ENCODE data around the gene ZNG1A. TPM values are rescaled to one million over a fixed set of nuclear protein-coding genes. Genes with fewer than 3 reads are reported as not detected.
"Not testable (repeated sequence)": the region's sequence is repeated elsewhere in the genome, so short reads cannot be mapped to it uniquely, and the experiment has no call there.

The ZNG1A gene
- total RNA-seq, 1 experiment from 2014 or later = 34.6 TPM

DNA sequence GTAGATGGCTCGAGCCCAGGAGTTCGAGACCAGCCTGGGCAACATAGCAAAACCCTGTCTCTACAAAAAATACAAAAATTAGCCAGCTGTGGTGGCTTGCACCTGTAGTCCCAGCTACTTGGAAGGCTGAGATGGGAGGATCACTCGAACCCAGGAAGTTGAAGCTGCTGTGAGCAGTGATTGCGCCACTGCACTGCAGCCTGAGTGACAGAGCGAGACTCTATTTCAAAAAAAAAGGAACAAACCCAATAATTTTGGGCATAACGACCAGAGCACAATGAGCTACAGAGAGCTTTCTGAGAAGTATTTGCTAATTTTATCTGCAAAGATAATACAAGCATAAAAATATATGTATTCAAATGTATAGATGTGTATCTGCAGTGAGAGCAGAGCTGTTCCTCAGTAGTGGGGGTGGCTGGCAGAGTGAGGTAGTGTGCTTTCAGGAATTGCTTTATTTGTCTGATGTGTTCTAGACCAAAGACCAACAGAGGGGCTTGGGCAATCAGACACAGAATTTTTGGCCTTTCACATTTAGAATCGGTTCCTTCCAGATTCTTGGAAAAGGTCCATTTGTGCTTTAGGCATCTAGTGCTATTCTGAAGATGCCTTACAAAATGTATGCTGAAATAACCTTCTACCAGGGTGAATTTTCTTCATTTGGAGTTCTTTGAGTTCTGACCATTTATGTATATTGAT, 41.0 kb upstream of the ZNG1A start:
- DNase-seq = no peak
- H3K4me1 ChIP-seq = peaks cover 49% of the 10 kb centered on the region
- no peaks in the 10 kb centered on the region for H3K9me3 ChIP-seq
- ChIA-PET POLR2A (no interaction called here), CTCF (no interaction called here)
- H3K9me3 Mint-ChIP-seq (ENCODE audit: unreplicated experiment) = no peaks in the 10 kb centered on the region
- intact Hi-C loops (cut with micrococcal nuclease; ENCODE audit: unreplicated experiment) = loop anchor here (5.0 kb wide), 2 partner anchors 37 to 67 kb away; no protein-coding TSS in a partner anchor
- no peak overlapping the region for H3K4me3 Mint-ChIP-seq (ENCODE audit: unreplicated experiment)
- no peak overlapping the region for H3K27ac Mint-ChIP-seq (ENCODE audit: unreplicated experiment)
- H3K27me3 ChIP-seq (replicated peaks; ENCODE audit: control insufficient read depth, insufficient read depth, low read length) = no peaks in the 10 kb centered on the region
- no peak overlapping the region for H3K4me3 ChIP-seq (ENCODE audit: low read depth, low read length)
- no peaks in the 10 kb centered on the region for H3K36me3 ChIP-seq (ENCODE audit: control insufficient read depth, insufficient read depth, low read length)
- H3K27me3 Mint-ChIP-seq (ENCODE audit: insufficient read depth, unreplicated experiment) = no peaks in the 10 kb centered on the region
- no TSS peak for BruUV-seq (replicated peaks)
- peaks cover 27% of the 10 kb centered on the region for H3K4me1 Mint-ChIP-seq (ENCODE audit: low read depth, unreplicated experiment)
- TF ChIP-seq, protein P1, sequence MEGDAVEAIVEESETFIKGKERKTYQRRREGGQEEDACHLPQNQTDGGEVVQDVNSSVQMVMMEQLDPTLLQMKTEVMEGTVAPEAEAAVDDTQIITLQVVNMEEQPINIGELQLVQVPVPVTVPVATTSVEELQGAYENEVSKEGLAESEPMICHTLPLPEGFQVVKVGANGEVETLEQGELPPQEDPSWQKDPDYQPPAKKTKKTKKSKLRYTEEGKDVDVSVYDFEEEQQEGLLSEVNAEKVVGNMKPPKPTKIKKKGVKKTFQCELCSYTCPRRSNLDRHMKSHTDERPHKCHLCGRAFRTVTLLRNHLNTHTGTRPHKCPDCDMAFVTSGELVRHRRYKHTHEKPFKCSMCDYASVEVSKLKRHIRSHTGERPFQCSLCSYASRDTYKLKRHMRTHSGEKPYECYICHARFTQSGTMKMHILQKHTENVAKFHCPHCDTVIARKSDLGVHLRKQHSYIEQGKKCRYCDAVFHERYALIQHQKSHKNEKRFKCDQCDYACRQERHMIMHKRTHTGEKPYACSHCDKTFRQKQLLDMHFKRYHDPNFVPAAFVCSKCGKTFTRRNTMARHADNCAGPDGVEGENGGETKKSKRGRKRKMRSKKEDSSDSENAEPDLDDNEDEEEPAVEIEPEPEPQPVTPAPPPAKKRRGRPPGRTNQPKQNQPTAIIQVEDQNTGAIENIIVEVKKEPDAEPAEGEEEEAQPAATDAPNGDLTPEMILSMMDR (IDR thresholded peaks at IDR 0.05; ENCODE audit: insufficient read depth in 1 of 2, low read depth in 1 of 2, low read length in 1 of 2, severe bottlenecking in 1 of 2, unreplicated experiment in 1 of 2) = no peak
- no peaks in the 10 kb centered on the region for H3K36me3 Mint-ChIP-seq (ENCODE audit: insufficient read depth, unreplicated experiment)

DNA sequence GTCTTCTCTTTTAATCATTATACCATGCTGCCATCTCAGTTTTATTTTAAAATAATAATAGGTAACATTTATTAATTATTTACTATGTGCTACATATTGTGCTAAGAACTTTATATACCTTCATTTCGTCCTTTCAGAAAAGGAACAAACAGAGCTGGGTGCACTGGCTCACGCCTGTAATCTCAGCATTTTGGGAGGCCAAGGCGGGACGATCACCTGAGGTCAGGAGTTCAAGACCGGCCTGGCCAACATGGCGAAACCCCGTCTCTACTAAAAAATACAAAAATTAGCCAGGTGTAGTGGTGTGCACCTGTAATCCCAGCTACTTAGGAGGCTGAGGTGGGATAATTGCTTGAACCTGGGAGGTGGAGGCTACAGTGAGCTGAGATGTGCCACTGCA, 40.2 kb upstream of the ZNG1A start:
- intact Hi-C loops (cut with micrococcal nuclease; ENCODE audit: unreplicated experiment) = loop anchor here (5.0 kb wide), 1 partner anchor 68 kb away; no protein-coding TSS in a partner anchor
- H3K27me3 ChIP-seq (replicated peaks; ENCODE audit: control insufficient read depth, insufficient read depth, low read length); H3K27me3 Mint-ChIP-seq (ENCODE audit: insufficient read depth, unreplicated experiment); H3K36me3 Mint-ChIP-seq (ENCODE audit: insufficient read depth, unreplicated experiment); CTCF ChIA-PET; BruUV-seq (replicated peaks); H3K9me3 ChIP-seq; H3K4me3 ChIP-seq (ENCODE audit: low read depth, low read length); H3K36me3 ChIP-seq (ENCODE audit: control insufficient read depth, insufficient read depth, low read length); POLR2A ChIA-PET; H3K9me3 Mint-ChIP-seq (ENCODE audit: unreplicated experiment); H3K4me3 Mint-ChIP-seq (ENCODE audit: unreplicated experiment); H3K27ac Mint-ChIP-seq (ENCODE audit: unreplicated experiment); DNase-seq: not testable (repeated sequence)
- H3K4me1 ChIP-seq = peaks cover 41% of the 10 kb centered on the region
- peaks cover 23% of the 10 kb centered on the region for H3K4me1 Mint-ChIP-seq (ENCODE audit: low read depth, unreplicated experiment)

DNA sequence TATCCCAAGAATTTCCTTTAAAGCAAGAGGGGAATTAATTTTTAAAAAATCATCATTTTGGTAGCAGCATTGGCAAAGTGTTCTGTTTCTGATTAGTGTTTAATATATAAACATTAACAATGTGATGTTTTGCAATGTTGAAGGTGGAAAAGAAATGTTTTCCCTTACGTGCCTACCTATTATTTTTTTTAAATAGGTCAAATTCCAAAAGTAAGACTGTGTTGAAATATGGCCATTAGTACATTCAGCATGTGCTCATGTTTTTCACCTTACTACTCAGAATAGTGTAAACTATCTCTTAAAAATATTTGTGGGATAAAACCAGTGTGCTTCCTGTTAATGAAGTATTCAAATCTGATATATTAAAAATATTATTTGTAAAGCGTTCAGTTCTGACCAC, 39.1 kb upstream of the ZNG1A start:
- TF ChIP-seq, protein P1 (IDR thresholded peaks at IDR 0.05; ENCODE audit: insufficient read depth in 1 of 2, low read depth in 1 of 2, low read length in 1 of 2, severe bottlenecking in 1 of 2, unreplicated experiment in 1 of 2) = no peak
- Mint-ChIP-seq H3K9me3 (ENCODE audit: unreplicated experiment) (no peaks in the 10 kb centered on the region), H3K36me3 (ENCODE audit: insufficient read depth, unreplicated experiment) (no peaks in the 10 kb centered on the region), H3K27me3 (ENCODE audit: insufficient read depth, unreplicated experiment) (no peaks in the 10 kb centered on the region), H3K4me1 (ENCODE audit: low read depth, unreplicated experiment) (peaks cover 22% of the 10 kb centered on the region), H3K27ac (ENCODE audit: unreplicated experiment) (no peak overlapping the region), H3K4me3 (ENCODE audit: unreplicated experiment) (no peak overlapping the region)
- no peaks in the 10 kb centered on the region for H3K9me3 ChIP-seq
- intact Hi-C loops (cut with micrococcal nuclease; ENCODE audit: unreplicated experiment) = loop anchor here (5.0 kb wide), 1 partner anchor 69 kb away; no protein-coding TSS in a partner anchor
- no peaks in the 10 kb centered on the region for H3K27me3 ChIP-seq (replicated peaks; ENCODE audit: control insufficient read depth, insufficient read depth, low read length)
- ChIA-PET POLR2A (no interaction called here), CTCF (no interaction called here)
- no peak for DNase-seq
- no TSS peak for BruUV-seq (replicated peaks)
- peaks cover 32% of the 10 kb centered on the region for H3K4me1 ChIP-seq
- no peaks in the 10 kb centered on the region for H3K36me3 ChIP-seq (ENCODE audit: control insufficient read depth, insufficient read depth, low read length)
- no peak overlapping the region for H3K4me3 ChIP-seq (ENCODE audit: low read depth, low read length)
